ENCODE results near the gene PMF1.
"Not testable (repeated sequence)": the region's sequence is repeated elsewhere in the genome, so short reads cannot be mapped to it uniquely, and the experiment has no call there.

PMF1 gene

DNA sequence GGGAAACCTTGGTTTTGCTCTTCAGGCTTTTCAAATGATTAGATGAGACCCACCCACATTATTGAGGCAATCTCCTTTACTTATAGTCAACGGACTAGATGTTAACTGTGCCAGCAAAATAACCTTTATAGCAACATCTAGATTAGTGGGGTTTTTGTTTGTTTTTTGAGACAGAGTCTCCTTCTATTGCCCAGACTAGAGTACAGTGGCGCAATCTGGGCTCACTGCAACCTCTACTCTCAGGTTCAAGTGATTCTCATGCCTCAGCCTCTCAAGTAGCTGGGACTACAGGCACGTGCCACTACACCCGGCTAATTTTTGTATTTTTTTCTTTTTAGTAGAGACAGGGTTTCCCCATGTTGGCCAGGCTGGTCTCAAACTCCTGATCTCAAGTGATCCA lies 22.5 kb upstream of the PMF1 start:
- not testable (repeated sequence) for H3K9me3 Mint-ChIP-seq, DNase-seq

DNA sequence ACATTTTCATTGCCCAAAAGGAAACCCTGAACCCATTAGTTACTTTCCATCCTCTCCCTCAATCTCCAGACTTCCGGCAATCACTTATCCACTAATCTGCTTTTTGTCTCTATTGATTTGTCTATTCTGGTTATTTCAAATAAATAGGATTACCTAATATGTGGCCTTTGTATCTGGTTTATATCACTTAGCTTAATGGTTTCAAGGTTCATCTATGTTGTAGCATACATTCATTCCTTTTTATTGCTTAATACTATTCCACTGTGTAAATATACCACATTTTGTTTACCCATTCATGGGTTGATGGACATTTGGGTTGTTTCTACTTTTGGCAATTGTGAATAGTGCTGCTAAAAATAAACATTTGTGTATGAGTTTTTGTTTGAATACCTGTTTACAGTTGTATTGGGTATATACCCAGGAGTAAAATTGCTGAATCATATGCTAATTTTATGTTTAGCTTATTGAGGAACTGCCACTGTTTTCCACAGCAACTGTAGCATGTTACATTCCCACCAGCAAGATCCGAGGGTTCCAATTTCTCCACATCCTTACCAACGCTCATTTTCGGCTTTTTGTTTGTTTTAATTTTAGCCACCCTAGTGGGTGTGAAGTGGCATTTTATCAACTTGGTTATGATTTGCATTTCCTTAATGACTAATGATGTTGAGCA lies 21.4 kb upstream of the PMF1 start:
- no peaks in the 10 kb centered on the region for H3K27me3 Mint-ChIP-seq
- H3K9me3 Mint-ChIP-seq = peaks cover 7% of the 10 kb centered on the region
- ATAC-seq = no peak
- H3K27ac Mint-ChIP-seq = no peak overlapping the region
- H3K4me3 Mint-ChIP-seq = no peak overlapping the region
- DNase-seq = no peak
- peaks cover 43% of the 10 kb centered on the region for H3K4me1 Mint-ChIP-seq
- H3K36me3 Mint-ChIP-seq (ENCODE audit: low read depth) = peaks cover 22% of the 10 kb centered on the region

More for the DNA sequence above, 22.5 kb upstream of the PMF1 start:
- not testable (repeated sequence) for ATAC-seq, H3K27me3 Mint-ChIP-seq, H3K27ac Mint-ChIP-seq, H3K4me3 Mint-ChIP-seq
- peaks cover 33% of the 10 kb centered on the region for H3K4me1 Mint-ChIP-seq
- peaks cover 12% of the 10 kb centered on the region for H3K36me3 Mint-ChIP-seq (ENCODE audit: low read depth)

DNA sequence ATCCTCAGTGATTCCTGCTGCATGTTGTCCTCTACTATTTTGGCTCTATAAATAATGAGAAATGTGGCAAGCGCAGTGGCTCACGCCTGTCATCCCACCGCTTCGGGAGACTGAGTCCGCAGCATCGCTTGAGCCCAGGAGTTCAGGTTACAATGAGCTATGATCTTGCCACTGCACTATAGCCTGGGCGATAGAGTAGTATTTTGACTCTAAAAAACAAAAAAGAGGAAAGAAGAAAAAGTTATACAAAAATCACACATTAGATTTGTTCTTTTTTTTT lies 19.7 kb upstream of the PMF1 start:
- Mint-ChIP-seq H3K9me3 (no peaks in the 10 kb centered on the region), H3K4me1 (peaks cover 53% of the 10 kb centered on the region), H3K4me3 (no peak overlapping the region), H3K36me3 (ENCODE audit: low read depth) (peaks cover 34% of the 10 kb centered on the region), H3K27me3 (no peaks in the 10 kb centered on the region), H3K27ac (peak overlapping the region; percentile 96)
- ATAC-seq = no peak
- DNase-seq = no peak

DNA sequence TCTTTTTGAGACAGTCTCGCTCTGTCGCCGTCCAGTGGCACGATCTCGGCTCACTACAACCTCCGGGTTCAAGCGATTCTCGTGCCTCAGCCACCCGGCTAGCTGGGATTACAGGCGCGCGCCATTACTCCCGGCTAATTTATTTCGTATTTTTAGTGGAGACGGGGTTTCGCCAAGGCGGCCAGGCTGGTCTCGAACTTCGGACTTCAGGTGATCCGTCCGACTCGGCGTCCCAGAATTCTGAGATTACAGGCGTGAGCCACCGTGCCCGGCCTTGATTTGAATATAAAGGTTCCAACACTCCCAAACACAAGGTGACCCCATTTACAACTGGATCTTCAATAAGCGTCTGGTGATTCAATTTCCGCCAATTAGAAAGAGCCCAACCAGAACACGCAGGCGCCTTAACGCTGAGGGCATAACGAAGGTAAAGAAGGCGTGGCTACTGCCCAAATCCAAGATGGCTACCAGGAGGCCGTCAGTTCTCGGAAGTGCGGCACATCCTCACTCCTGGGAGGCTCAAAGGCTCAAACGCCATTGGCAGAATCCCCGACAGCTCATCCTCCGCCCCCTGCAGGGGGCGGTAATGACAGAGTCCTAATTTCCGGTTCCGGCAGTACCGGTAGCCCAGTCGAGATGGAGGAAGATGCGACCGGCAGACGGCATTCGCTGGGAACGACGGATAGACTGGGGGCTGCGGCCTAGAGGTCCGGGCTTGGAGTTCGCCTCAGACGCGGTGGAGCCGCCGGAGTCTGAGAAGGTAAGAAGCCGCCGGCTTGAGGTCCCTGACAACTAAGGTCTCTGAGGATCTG lies 19.1 kb upstream of the PMF1 start, which contains the start of gene SLC25A44:
Gene SLC25A44 (plus strand): TSS at position 617 of the 812 bp plus-strand sequence. CDS start 5,744 bp downstream, outside the sequence.
- ATAC-seq (peak; percentile 96), DNase-seq (peak; percentile 96)
- Mint-ChIP-seq H3K36me3 (ENCODE audit: low read depth) (peaks cover 39% of the 10 kb centered on the region), H3K9me3 (no peaks in the 10 kb centered on the region), H3K27ac (peak within 1 kb of the TSS; percentile 96), H3K4me1 (peaks cover 53% of the 10 kb centered on the region), H3K4me3 (no peak within 1 kb of the TSS), H3K27me3 (no peaks in the 10 kb centered on the region)

DNA sequence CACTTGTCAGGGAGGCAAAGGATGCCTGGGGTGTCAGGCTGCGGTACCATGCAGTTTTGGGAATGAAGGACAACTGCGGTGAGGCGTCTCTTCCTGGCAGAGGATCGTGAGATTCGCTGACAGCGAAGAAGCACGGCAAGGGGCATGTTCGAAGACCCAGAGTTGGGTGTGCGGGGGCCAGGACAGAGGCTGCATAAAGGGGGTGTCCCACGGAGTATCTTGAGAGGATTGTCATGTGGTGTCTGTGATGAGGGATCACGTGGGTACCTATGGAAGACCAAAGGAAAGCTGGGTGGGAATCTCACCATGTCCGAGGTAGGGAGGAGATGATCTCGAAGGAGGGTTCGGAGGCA lies 18.5 kb upstream of the PMF1 start:
- peaks cover 44% of the 10 kb centered on the region for H3K36me3 Mint-ChIP-seq (ENCODE audit: low read depth)
- H3K4me1 Mint-ChIP-seq = peaks cover 53% of the 10 kb centered on the region
- no peaks in the 10 kb centered on the region for H3K27me3 Mint-ChIP-seq
- no peak overlapping the region for H3K4me3 Mint-ChIP-seq
- H3K27ac Mint-ChIP-seq = peak overlapping the region; percentile 96
- DNase-seq (no peak), ATAC-seq (no peak)
- H3K9me3 Mint-ChIP-seq = no peaks in the 10 kb centered on the region

DNA sequence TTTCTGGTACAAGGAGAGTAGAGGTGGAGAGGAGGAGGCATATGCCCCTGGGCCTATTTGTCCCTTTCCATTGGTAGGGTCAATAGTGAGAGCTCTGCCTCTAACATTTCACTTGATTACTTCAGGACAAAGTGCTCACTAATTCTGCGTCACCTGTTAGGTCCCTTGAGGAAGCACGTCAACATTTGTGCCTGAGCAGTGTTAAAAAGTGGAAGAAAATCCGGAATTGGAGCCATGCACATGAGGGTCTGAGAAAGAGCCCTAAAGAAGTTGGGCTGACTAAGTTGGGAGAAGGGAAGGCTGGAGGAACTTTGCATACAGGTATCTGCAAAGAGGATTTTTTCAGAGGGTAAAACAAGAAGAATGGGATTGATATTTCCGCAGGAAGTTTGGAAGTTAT lies 17.0 kb upstream of the PMF1 start:
- Mint-ChIP-seq H3K36me3 (ENCODE audit: low read depth) (peaks cover 58% of the 10 kb centered on the region), H3K4me1 (peaks cover 53% of the 10 kb centered on the region), H3K4me3 (no peak overlapping the region), H3K9me3 (no peaks in the 10 kb centered on the region), H3K27ac (peak overlapping the region; percentile 63), H3K27me3 (no peaks in the 10 kb centered on the region)
- no peak for ATAC-seq
- no peak for DNase-seq

DNA sequence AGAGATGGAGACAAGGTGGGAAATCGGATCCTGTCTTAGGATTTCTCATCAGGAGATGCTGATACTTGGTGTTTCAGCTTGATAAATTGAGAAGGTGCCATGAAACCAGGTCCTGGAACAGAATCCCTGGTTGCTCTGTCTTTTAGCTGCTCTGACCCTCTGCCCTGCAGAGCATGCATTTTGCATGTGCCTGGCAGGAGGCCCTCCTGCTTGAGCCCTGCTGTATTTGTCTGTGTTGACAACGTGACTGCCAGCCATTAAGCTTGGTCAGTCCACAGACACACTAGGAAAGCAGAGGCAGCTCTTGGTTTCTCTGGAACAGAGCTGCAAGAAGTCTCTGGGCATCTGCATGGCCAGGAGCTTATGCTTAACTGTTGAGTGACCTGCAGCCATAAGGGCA lies 16.4 kb upstream of the PMF1 start:
- ATAC-seq (no peak), DNase-seq (no peak)
- H3K9me3 Mint-ChIP-seq = no peaks in the 10 kb centered on the region
- H3K36me3 Mint-ChIP-seq (ENCODE audit: low read depth) = peaks cover 58% of the 10 kb centered on the region
- no peaks in the 10 kb centered on the region for H3K27me3 Mint-ChIP-seq
- H3K4me1 Mint-ChIP-seq = peaks cover 53% of the 10 kb centered on the region
- peak overlapping the region; percentile 96 for H3K27ac Mint-ChIP-seq
- H3K4me3 Mint-ChIP-seq = no peak overlapping the region

DNA sequence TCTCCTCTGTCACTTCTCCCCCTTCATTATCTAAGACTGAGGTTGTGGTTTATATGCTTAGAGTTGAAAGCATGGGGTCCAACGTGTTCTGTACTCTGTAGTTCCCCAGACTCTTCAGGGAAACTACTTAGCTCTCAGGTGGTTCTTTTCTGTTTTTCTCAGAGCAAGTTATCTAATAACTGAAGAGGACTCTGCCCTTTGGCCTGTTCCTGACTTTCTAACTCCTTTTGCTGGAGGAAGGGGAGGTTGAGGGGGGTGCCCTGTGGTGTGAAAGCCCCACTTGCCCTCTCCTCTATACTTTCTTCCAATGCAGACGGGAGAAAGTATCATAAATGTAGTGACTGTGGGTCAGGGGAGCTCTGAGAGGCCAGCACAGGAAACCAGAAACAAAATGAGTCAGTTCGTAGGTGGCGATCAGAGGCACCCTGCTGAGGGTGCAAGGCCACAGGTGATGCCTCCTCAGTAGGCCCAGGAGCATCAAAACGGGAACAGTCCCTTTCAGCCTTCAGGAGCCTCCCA lies 13.9 kb upstream of the PMF1 start:
- Mint-ChIP-seq H3K4me1 (peaks cover 39% of the 10 kb centered on the region), H3K36me3 (ENCODE audit: low read depth) (peaks cover 56% of the 10 kb centered on the region), H3K4me3 (no peak overlapping the region), H3K9me3 (no peaks in the 10 kb centered on the region), H3K27ac (peak overlapping the region; percentile 96), H3K27me3 (no peaks in the 10 kb centered on the region)
- ATAC-seq = peak; percentile 87
- no peak for DNase-seq

DNA sequence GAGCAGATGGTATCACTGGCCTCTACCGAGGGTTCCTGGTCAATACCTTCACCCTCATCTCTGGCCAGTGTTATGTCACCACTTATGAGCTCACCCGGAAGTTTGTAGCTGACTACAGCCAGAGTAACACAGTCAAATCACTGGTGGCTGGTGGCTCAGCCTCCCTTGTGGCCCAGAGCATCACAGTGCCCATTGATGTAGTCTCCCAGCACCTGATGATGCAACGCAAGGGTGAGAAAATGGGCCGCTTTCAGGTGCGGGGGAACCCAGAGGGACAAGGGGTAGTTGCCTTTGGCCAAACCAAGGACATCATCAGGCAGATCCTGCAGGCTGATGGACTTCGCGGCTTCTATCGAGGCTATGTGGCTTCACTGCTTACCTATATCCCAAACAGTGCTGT lies 12.8 kb upstream of the PMF1 start:
- Mint-ChIP-seq H3K9me3 (no peaks in the 10 kb centered on the region), H3K27ac (peak overlapping the region; percentile 96), H3K27me3 (no peaks in the 10 kb centered on the region), H3K4me3 (no peak overlapping the region), H3K36me3 (ENCODE audit: low read depth) (peaks cover 49% of the 10 kb centered on the region), H3K4me1 (peaks cover 31% of the 10 kb centered on the region)
- no peak for ATAC-seq
- DNase-seq = no peak

DNA sequence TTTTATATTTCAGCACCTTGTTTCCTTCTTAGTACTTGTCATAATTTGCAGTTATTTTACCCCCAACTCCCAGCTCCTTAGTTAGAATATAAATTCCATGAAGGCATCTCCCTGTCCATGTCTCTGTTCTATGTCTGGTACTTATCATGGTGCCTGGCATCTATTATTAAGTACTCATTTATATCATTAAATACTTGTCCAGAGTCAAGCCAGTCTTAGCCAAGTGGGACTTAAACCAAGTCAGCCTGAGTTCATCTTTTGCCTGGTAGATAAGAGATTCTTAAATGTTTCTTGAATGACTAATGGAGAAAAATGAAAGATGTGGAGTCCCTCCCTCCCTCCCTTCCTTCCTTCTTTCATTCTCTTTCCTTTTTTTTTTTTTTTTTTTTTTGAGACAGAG lies 9.5 kb upstream of the PMF1 start:
- no peak for ATAC-seq
- Mint-ChIP-seq H3K4me1 (peaks cover 11% of the 10 kb centered on the region), H3K36me3 (ENCODE audit: low read depth) (peaks cover 45% of the 10 kb centered on the region), H3K27ac (no peak overlapping the region), H3K4me3 (no peak overlapping the region), H3K27me3 (no peaks in the 10 kb centered on the region), H3K9me3 (no peaks in the 10 kb centered on the region)
- no peak for DNase-seq

DNA sequence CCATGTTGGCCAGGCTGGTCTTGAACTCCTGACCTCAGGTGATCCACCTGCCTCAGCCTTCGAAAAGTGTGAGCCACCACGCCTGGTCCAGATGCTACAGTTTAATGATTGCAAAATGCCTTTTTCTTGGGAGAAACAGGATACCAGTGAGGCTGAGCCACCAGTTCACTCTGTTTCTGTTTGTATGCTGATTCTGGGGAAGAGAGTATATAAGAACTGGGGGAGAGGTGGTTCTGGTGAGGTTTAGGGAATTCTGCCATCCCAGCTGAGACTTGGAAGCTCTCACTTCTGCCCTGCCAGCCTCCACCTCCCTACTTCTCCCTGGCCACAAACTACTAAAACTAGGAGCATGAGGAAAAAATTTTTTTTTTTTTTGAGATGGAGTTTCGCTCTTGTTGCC lies 8.1 kb upstream of the PMF1 start:
- H3K36me3 Mint-ChIP-seq (ENCODE audit: low read depth) = peaks cover 39% of the 10 kb centered on the region
- H3K27ac Mint-ChIP-seq = no peak overlapping the region
- peaks cover 11% of the 10 kb centered on the region for H3K4me1 Mint-ChIP-seq
- DNase-seq = no peak
- H3K4me3 Mint-ChIP-seq = no peak overlapping the region
- H3K27me3 Mint-ChIP-seq = no peaks in the 10 kb centered on the region
- ATAC-seq = no peak
- no peaks in the 10 kb centered on the region for H3K9me3 Mint-ChIP-seq

DNA sequence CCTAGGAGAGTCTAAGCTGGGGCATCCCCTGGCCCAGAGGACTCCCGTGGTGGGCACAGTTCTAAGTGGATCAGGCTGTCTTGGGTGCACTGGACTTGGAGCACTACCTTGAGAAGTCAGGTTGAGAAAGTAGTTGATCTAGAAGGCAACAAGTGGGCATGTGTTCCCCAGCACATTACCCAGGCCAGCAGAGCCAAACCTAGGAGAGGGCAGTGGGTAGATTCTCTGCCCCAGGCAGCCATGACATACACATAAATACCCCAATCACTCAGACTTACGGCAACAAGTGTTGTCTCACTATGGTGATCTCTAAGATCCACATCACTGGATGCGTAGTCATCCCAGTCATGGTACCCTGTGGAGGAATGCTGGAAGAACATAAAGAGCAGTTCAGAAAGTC lies 1.6 kb upstream of the PMF1 start:
- Mint-ChIP-seq H3K4me1 (peaks cover 37% of the 10 kb centered on the region), H3K9me3 (no peaks in the 10 kb centered on the region), H3K4me3 (no peak overlapping the region), H3K27me3 (no peaks in the 10 kb centered on the region), H3K36me3 (ENCODE audit: low read depth) (peaks cover 63% of the 10 kb centered on the region), H3K27ac (peak overlapping the region; percentile 97)
- ATAC-seq = no peak
- no peak for DNase-seq

DNA sequence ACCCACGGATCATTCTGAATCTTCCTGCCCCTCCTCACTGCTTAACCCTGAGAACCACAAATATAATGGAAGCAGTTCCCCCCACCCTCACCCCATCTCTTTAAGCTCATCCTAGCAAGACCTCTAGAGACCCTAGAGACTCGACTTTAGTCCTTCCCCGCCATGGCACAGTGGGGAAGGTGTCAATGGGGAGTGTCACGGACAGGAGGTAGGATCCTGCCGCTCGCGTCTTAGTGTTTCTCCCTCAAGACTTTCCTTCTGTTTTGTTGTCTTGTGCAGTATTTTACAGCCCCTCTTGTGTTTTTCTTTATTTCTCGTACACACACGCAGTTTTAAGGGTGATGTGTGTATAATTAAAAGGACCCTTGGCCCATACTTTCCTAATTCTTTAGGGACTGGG lies 677 bp upstream of the PMF1 start:
- no peak for ATAC-seq
- Mint-ChIP-seq H3K27me3 (no peaks in the 10 kb centered on the region), H3K36me3 (ENCODE audit: low read depth) (peaks cover 60% of the 10 kb centered on the region), H3K4me3 (peak overlapping the region; percentile 84), H3K4me1 (peaks cover 41% of the 10 kb centered on the region), H3K27ac (peak overlapping the region; percentile 97), H3K9me3 (no peaks in the 10 kb centered on the region)
- DNase-seq = no peak

DNA sequence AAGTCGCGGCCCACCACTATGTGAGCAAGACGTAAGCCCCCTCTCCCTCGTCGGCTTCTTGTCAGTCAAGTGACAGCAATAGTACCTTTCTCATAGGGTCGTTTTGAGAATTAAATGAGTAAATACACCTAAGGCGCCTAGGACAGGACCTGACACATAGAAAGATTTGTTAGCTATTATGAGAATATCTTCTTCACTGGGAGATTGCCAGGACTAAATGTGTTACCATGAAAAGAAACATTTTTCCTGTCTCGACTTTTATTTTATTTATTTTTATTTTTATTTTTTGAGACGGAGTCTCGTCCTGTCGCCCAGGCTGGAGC lies 798 bp downstream of the PMF1 start:
- Mint-ChIP-seq H3K27me3 (no peaks in the 10 kb centered on the region), H3K4me3 (peak overlapping the region; percentile 84), H3K9me3 (no peaks in the 10 kb centered on the region), H3K4me1 (peaks cover 55% of the 10 kb centered on the region), H3K36me3 (ENCODE audit: low read depth) (peaks cover 60% of the 10 kb centered on the region), H3K27ac (peak overlapping the region; percentile 97)
- ATAC-seq (no peak), DNase-seq (no peak)

DNA sequence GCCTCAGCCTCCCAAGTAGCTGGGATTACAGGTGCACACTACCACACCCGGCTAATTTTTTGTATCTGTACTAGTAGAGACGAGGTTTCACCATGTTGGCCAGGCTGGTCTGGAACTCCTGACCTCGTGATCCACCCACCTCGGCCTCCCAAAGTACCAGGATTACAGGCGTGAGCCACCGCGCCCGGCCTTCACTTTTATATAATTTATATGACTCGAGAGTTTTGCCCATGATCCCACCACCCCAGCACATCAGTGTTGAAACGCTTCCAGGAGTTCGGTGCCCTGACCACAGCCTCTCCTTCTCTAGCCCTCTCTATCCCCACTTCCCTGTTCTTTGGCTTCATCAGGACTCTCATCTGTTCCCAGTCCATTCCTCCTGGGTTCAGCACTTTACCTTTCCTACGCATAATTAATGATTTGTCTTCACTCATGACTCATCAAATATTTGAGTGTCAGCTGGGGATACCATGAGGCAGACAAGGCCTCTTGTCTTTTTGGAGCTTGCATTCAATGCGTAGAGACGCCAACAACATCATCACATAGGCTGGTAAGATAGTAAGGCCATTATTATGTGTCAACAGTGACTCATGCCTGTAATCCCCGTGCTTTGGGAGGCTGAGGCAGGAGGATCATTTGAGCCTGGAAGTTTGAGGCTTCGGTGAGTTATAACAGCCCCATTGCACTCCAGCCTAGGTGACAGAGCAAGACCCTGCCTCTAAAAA lies 1.4 kb downstream of the PMF1 start:
- H3K27me3 Mint-ChIP-seq = no peaks in the 10 kb centered on the region
- H3K27ac Mint-ChIP-seq = peak overlapping the region; percentile 97
- peaks cover 58% of the 10 kb centered on the region for H3K4me1 Mint-ChIP-seq

More for the DNA sequence above, 1.4 kb downstream of the PMF1 start:
- ATAC-seq (no peak), DNase-seq (no peak)
- Mint-ChIP-seq H3K9me3 (peaks cover 2% of the 10 kb centered on the region), H3K36me3 (ENCODE audit: low read depth) (peaks cover 59% of the 10 kb centered on the region), H3K4me3 (peak overlapping the region; percentile 84)

All from activated naive CD8-positive, alpha-beta T cell treated with anti-CD3 and anti-CD28 coated beads, Interleukin-2, amount 50 U/mL, for 24 hours (primary cell).